Measurements from ENCODE around the gene TTYH2.

GRCh38 chr17:74217037-74217730 is 3.8 kb downstream of the TTYH2 start:
- TF ChIP-seq, protein P1, sequence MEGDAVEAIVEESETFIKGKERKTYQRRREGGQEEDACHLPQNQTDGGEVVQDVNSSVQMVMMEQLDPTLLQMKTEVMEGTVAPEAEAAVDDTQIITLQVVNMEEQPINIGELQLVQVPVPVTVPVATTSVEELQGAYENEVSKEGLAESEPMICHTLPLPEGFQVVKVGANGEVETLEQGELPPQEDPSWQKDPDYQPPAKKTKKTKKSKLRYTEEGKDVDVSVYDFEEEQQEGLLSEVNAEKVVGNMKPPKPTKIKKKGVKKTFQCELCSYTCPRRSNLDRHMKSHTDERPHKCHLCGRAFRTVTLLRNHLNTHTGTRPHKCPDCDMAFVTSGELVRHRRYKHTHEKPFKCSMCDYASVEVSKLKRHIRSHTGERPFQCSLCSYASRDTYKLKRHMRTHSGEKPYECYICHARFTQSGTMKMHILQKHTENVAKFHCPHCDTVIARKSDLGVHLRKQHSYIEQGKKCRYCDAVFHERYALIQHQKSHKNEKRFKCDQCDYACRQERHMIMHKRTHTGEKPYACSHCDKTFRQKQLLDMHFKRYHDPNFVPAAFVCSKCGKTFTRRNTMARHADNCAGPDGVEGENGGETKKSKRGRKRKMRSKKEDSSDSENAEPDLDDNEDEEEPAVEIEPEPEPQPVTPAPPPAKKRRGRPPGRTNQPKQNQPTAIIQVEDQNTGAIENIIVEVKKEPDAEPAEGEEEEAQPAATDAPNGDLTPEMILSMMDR (IDR thresholded peaks at IDR 0.05): no peak
- TF ChIP-seq POLR2A (IDR thresholded peaks at IDR 0.05): no peak

All from right lobe of liver (tissue), 4 donors.